Bronchial smooth muscle cell (primary cell): Measurements from ENCODE around the gene DCLK3. TPM values are rescaled to one million over a fixed set of nuclear protein-coding genes. Genes with fewer than 3 reads are reported as not detected.

ENCODE experiments used
- total RNA-seq: library from RNA; depleted of rRNA; stranded (reverse); fragments of >200 nt; gene quantifications from 2 replicates; pipeline ENCODE4 v1.2.1, GENCODE V29; 2014

Gene DCLK3, protein sequence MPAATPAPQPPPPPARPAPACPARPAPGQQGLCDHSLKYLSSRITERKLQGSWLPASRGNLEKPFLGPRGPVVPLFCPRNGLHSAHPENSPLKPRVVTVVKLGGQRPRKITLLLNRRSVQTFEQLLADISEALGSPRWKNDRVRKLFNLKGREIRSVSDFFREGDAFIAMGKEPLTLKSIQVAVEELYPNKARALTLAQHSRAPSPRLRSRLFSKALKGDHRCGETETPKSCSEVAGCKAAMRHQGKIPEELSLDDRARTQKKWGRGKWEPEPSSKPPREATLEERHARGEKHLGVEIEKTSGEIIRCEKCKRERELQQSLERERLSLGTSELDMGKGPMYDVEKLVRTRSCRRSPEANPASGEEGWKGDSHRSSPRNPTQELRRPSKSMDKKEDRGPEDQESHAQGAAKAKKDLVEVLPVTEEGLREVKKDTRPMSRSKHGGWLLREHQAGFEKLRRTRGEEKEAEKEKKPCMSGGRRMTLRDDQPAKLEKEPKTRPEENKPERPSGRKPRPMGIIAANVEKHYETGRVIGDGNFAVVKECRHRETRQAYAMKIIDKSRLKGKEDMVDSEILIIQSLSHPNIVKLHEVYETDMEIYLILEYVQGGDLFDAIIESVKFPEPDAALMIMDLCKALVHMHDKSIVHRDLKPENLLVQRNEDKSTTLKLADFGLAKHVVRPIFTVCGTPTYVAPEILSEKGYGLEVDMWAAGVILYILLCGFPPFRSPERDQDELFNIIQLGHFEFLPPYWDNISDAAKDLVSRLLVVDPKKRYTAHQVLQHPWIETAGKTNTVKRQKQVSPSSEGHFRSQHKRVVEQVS
- under 0.01 TPM in 1 of 2 replicates, not detected in the other for total RNA-seq

DNA sequence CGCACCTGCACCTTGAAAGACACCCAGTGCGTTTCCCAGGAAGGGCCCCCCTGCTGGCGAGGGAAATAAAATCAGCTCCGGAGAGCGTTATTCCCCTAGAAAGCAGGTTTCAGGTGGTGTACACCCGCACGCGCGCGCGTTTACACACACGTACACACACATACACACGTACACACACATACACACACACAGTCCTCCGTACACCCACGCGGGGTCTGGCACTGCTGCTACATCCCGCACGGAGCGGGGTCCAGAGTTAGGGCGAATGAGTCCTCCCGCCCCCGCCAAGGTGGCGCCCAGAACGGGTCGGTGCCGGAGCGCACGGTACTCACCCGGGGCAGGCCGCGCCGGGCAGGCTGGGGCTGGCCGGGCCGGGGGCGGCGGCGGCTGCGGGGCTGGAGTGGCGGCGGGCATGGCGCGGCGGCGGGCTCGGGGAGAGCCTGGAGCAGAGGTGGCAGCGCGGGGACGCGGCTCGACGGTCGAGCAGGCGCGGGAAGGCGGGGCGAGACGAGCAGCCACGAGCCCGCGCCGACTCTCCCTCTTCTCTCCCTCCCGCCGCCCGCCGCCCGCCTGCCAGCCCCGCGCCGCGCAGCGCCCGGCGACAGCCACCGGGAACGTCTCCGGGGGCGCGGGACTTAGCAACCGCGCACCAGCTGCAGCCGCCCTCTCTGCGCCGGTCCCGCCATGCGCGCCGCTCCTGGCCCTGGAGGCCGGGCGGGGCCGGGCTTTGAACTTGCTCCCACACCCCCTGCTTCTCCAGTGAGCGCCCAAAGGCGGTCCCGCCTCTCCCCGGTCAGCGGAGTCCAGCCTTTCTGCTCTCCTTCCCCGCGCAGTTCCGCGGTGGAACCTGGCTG lies at the start of gene DCLK3:
DCLK3 (minus strand) TSS at position 704 of the 854 bp plus-strand sequence; CDS start at position 414, 290 bp downstream.

Other genes with a start within 250 kb of the DCLK3 start
- 16.9 and 22.2 TPM in 2 replicates for gene TRANK1, start 180.5 kb upstream of the DCLK3 start, total RNA-seq
- gene EPM2AIP1, start 228.6 kb upstream of the DCLK3 start, total RNA-seq = 10.1 and 16.7 TPM in 2 replicates
- 36.2 and 42.7 TPM in 2 replicates for gene MLH1, start 229.0 kb upstream of the DCLK3 start, total RNA-seq